OCI-LY7 (cell line): ENCODE measurements around the gene EYA2.

ENCODE experiments used
- CTCF ChIP-seq: fragments of 200-600 bp; sonication (generic); conservative IDR thresholded peaks from 2 replicates; pipeline ENCODE4 v1.5.1; 2014; ENCODE audit warnings: mild to moderate bottlenecking, antibody characterized with exemption, low read length, moderate library complexity, mixed read lengths
- EZH2phosphoT487 ChIP-seq: fragments of 200-600 bp; sonication (generic); IDR thresholded peaks from 2 replicates; pipeline ENCODE4 v1.6.1; 2018; ENCODE audit warnings: low read depth, borderline replicate concordance, mild to moderate bottlenecking, mixed run types, antibody characterized with exemption, low read length, moderate library complexity, mixed read lengths

GRCh38 chr20:47210470-47210869 lies 315.8 kb downstream of the EYA2 start:
- TF ChIP-seq CTCF = no peak
- no peak for TF ChIP-seq EZH2phosphoT487
